ENCODE data around the gene ZBTB7B. TPM values are rescaled to one million over a fixed set of nuclear protein-coding genes. Genes with fewer than 3 reads are reported as not detected.
A peak's percentile ranks its signal among the peaks of the same experiment; 100 is the strongest.
"Not testable (repeated sequence)": the region's sequence is repeated elsewhere in the genome, so short reads cannot be mapped to it uniquely, and the experiment has no call there.

The ZBTB7B gene
- total RNA-seq, 2 donors from 2014 or later: 35.3 to 66.3 TPM

- H3K36me3 ChIP-seq: peaks cover 6% of the 10 kb centered on the region
- DNase-seq (ENCODE audit: low spot score): no peak
- H3K4me3 ChIP-seq: no peak overlapping the region
- H3K4me1 ChIP-seq (ENCODE audit: control insufficient read depth in 1 of 2, low read depth in 2 of 2): peaks cover 7 to 10% of the 10 kb centered on the region in 2 donors
- H3K27me3 ChIP-seq (replicated peaks; ENCODE audit: insufficient read depth): no peaks in the 10 kb centered on the region
- no peaks in the 10 kb centered on the region for H3K9me3 ChIP-seq
- ATAC-seq (ENCODE audit: insufficient number of reproducible peaks, low FRiP score, low read depth): no peak
- no peak for TF ChIP-seq CTCF (IDR thresholded peaks at IDR 0.05)
- no peak overlapping the region for H3K27ac ChIP-seq
These were observed 8.0 kb upstream of the ZBTB7B start for GRCh38 chr1:154994591-154994990.

- H3K9me3 ChIP-seq; H3K27ac ChIP-seq; H3K27me3 ChIP-seq (replicated peaks; ENCODE audit: insufficient read depth); DNase-seq (ENCODE audit: low spot score); H3K4me3 ChIP-seq; H3K36me3 ChIP-seq; ATAC-seq (ENCODE audit: insufficient number of reproducible peaks, low FRiP score, low read depth): not testable (repeated sequence)
- peaks cover 13 to 17% of the 10 kb centered on the region in 2 donors for H3K4me1 ChIP-seq (ENCODE audit: control insufficient read depth in 1 of 2, low read depth in 2 of 2)
- peak; percentile 34 for TF ChIP-seq CTCF (IDR thresholded peaks at IDR 0.05)
These were observed 7.2 kb upstream of the ZBTB7B start for GRCh38 chr1:154995301-154995983.

- DNase-seq (ENCODE audit: low spot score): no peak
These were observed 5.5 kb upstream of the ZBTB7B start for GRCh38 chr1:154996966-154997701.

GRCh38 chr1:154998201-154998780, 4.3 kb upstream of the ZBTB7B start:
- H3K27ac ChIP-seq: no peak overlapping the region
- H3K27me3 ChIP-seq (replicated peaks; ENCODE audit: insufficient read depth): no peaks in the 10 kb centered on the region
- no peaks in the 10 kb centered on the region for H3K36me3 ChIP-seq
- TF ChIP-seq CTCF (IDR thresholded peaks at IDR 0.05): no peak
- peaks cover 13 to 17% of the 10 kb centered on the region in 2 donors for H3K4me1 ChIP-seq (ENCODE audit: control insufficient read depth in 1 of 2, low read depth in 2 of 2)
- H3K9me3 ChIP-seq: no peaks in the 10 kb centered on the region
- DNase-seq (ENCODE audit: low spot score) (no peak), ATAC-seq (ENCODE audit: insufficient number of reproducible peaks, low FRiP score, low read depth) (no peak)
- H3K4me3 ChIP-seq: no peak overlapping the region

More at GRCh38 chr1:154996966-154997701, 5.5 kb upstream of the ZBTB7B start:
- no peak for ATAC-seq (ENCODE audit: insufficient number of reproducible peaks, low FRiP score, low read depth)
- Histone ChIP-seq H3K4me1 (ENCODE audit: control insufficient read depth in 1 of 2, low read depth in 2 of 2) (peaks cover 13 to 17% of the 10 kb centered on the region in 2 donors), H3K27me3 (replicated peaks; ENCODE audit: insufficient read depth) (no peaks in the 10 kb centered on the region), H3K9me3 (no peaks in the 10 kb centered on the region), H3K27ac (no peak overlapping the region), H3K36me3 (no peaks in the 10 kb centered on the region), H3K4me3 (no peak overlapping the region)
- no peak for TF ChIP-seq CTCF (IDR thresholded peaks at IDR 0.05)
